Measurements from ENCODE around the gene RIMS3.

RIMS3 gene

DNA sequence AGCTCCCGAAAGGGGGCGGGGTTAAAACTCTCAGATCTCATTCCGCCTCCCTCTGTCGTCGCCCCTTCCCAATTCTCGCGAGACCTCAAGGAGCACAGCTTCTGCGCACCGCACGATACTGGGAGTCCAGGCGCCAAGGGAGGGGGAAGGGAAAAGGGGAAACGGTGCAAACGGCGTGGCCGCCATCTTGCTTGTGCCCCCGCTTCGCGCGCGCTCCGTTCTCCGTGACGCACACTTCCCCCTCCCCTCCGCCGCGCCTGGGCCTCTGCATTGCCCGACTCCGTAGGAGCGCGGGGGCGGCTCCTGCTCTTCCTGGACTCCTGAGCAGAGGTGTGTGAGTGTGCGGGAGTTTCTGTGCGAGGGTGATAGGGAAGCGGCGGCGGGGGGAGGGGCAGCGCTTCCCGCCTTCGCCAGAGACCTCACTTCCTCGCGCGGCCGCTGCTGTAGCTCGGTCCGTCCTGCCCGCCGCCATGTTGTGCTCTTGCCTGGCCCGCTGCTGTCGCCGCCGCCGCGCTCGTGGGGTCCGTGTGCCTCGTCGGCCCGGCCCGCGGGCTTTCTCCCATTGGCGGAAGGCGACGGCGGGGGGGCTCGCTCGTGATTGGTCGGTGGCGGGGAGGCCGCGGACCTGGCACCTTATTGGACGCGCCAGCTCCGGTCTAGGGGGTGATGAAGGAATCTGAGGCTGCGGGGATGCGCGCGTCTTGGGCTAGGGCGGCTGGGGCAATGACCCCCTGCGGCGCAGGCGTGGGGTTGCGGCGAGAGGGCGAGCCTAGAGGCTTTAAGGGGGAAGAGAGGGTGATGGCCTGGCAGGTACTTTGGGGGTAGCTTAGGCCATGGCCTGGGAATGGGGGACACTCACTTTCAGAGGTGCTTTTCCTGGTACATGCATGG is 26.3 kb upstream of the RIMS3 start, which contains the start of gene NFYC:
NFYC (plus strand) TSS at position 167 of the 891 bp plus-strand sequence. CDS start 47,140 bp downstream, outside the sequence.
- peak; percentile 40 to 97 (median 92) for DNase-seq

DNA sequence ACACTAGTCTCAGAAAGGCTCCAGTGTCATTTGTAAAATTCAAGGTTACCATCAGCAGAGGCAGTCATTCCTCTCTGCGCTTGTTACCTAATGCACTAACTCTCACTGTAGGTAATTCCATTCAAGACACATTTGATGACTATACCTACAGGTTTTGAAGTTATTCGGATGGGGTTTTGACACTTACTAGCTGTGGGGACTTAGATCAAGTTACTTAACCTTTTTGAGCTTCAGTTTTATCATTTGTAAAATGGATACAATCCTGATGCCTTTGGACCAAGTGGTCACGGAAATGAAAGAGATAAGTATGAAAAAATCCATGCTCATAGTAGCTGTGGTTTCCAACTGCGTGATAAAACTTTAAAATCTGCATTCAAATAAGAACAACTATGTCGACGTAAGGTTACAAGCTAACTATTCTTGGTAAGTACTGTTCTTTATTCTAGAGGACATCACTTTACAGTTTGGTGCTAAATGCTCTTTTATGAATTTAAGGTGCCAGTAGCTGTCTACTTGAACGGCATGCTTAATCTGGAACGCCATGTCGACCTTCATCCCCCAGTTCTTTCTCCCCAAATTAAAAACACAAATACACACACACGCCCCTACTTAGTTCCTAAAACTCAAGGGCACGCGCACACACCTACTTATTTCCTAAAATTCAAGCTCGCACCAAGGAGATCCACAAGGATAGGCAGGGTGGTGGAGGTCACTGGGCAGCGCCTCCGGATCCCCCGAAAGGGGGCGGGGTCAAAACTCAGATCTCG is 25.5 kb upstream of the RIMS3 start:
- DNase-seq = no peak

DNA sequence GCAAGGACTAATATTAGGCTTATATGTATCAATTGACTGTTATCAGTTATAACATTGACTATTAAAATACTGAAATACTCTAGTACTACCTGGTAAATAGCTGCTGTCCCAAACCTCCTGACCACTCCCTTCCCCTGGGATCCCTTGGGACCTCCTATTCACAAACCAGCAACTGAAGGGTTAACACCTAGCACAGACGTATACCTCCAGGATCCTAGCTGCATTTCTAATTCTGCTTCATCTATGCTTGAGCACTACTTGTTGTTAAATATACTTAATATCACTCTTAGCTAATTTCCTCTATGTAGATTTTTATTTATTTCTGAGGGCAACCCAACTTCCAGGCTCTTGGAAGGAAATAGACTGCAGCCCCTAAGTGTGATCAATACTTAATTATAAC is 24.3 kb upstream of the RIMS3 start:
- DNase-seq = no peak

GRCh38 chr1:40687661-40688060 is 22.2 kb upstream of the RIMS3 start:
- no peak for DNase-seq

DNA sequence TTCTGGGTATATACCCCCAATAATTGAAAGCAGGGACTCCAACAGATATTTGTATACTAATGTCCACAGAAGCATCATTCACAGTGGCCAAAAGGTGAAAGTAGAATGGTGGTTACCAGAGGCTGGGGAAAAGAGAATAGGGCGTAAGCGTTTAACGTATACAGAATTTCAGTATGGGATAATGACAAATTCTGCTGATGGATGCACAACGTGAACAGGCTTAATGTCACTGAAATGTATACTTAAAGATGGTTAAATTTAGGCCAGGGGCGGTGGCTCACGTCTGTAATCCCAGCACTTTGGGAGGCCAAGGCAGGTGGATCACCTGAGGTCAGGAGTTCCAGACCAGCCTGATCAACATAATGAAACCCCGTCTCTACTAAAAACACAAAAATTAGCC is 21.6 kb upstream of the RIMS3 start:
- no peak for DNase-seq

- DNase-seq = no peak
These were observed 19.2 kb upstream of the RIMS3 start for GRCh38 chr1:40684669-40685068.

DNA sequence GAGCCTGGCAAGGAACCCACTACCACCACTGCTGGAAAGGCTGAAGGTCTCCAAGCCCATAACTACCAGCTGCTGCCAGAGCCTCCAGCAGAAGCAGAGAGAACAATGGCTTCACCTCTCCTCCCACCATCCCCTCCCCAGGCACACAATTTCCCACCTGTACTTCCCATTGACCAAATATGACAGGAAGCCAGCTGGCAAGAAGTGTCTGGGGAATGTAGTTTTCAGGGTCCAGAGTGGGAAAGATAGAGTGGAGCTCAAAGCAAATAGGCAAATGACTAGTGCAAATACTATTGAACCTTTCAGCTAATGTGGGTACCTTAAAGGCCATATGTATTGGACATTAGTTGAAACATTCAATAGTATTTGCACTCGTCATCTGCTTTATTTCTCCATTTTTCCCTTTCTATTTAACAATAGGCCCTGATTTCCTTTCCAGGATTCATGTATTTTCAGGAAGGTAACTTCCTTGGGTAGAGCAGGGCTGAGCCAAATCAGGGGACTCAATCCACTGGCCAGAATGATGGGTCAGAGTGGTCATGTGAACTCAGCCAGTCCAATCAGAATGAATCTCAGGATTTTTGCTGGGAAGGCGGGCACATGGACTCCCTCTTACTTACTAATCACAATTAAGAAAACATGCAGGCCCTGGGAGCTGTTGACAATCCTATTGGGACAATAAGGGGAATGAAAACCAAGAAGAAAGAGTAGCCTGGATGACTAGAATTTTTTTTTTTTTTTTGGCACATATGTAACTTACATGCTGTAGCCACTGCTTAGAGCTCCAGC is 13.9 kb upstream of the RIMS3 start:
- DNase-seq = no peak

- no peak for DNase-seq
These were observed 11.0 kb upstream of the RIMS3 start for GRCh38 chr1:40676501-40676900.

- DNase-seq = no peak
These were observed 8.0 kb upstream of the RIMS3 start for GRCh38 chr1:40673452-40673851.

- DNase-seq = peak in 52 of 56 donors; percentile 12 to 87 (median 54)
These were observed 3.5 kb upstream of the RIMS3 start for GRCh38 chr1:40668769-40669525.

DNA sequence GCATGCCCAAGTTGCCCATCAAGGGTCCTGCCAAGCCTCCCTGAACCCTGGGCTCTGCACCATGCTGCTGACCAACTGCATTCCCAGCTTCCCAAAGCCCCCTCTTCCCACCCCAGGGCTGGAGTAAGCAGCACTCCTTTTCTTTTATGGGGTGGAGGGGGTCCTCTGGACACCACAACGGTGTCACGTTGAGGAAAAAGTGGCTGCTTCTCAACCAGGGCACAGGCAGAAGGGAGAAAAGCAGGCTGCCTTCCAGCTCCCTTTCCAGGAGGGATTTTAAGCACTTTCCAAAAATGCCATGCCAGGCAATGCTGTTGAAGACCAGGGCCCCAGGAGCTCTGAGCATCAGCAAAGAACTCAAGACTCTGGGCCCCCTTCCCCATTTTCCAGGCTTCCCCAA is 691 bp downstream of the RIMS3 start:
- DNase-seq = no peak

DNA sequence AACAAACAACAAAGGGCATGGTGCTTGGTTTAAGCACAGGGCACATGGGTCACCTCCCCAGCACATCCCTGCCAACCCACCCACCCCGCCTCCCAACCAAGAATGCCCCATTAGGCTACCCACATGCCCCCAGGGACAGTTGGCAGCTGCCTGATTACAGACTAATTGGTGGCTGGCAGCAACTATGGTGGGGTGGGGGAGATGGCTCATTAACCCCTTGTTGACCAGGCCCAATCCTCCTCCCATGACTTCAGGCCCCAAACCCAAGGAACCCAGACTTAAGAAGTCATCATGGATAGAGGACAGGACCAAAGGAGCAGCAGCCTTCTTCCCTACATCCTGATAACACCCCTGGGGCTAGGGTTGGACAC is 1.3 kb downstream of the RIMS3 start:
- no peak for DNase-seq

- no peak for DNase-seq
These were observed 1.9 kb downstream of the RIMS3 start for GRCh38 chr1:40663324-40664166.

- DNase-seq = no peak
These were observed 2.6 kb downstream of the RIMS3 start for GRCh38 chr1:40662864-40663263.

GRCh38 chr1:40662151-40662550 is 3.3 kb downstream of the RIMS3 start:
- DNase-seq = no peak

DNA sequence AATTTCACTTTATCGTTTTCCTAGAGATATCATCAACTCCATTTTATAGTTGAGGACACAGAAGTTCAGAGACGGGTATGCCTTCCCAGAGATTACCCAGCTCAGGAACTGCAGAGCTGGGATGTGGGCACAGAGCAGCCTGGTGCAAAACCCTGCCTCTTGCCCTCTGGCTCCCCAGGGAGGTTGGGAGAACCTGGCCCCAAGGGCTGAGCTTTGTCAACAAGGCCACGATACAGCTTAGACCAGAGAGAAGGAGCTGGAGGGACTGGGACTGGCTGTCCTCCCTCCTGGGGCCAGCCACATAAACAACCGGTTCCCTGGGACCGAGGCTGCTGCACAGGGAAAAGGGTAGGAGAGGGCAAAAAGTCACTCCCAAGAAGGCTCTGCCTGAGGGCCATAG is 3.8 kb downstream of the RIMS3 start:
- DNase-seq = no peak

DNA sequence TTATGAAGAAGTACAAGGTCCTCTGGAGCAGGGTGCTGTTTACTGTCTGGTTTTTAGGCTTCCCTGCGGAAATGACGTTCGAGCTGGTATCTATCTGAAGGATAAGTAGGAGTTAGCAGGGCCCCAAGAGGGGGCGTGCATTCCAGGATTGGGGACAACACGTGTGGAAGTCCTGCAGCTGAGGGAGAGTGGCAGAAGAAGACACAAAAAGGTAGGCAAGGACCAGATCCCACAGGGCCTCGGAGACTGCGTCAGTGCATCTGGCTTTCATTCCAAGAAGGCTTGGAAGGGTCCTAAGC is 5.9 kb downstream of the RIMS3 start:
- no peak for DNase-seq

- no peak for DNase-seq
These were observed 6.5 kb downstream of the RIMS3 start for GRCh38 chr1:40658751-40659648.

- no peak for DNase-seq
These were observed 8.4 kb downstream of the RIMS3 start for GRCh38 chr1:40657046-40657445.
